ENCODE data around the gene CCDC70.
"Not testable (repeated sequence)": the region's sequence is repeated elsewhere in the genome, so short reads cannot be mapped to it uniquely, and the experiment has no call there.

CCDC70 gene

GRCh38 chr13:51909265-51909664 is 47.5 kb downstream of the CCDC70 start:
- DNase-seq (ENCODE audit: low read depth), result not testable (repeated sequence)

GRCh38 chr13:51910508-51910907 is 48.7 kb downstream of the CCDC70 start:
- no peak for DNase-seq (ENCODE audit: low read depth)

GRCh38 chr13:51912091-51912490 is 50.3 kb downstream of the CCDC70 start:
- no peak for DNase-seq (ENCODE audit: low read depth)

- no peak for DNase-seq (ENCODE audit: low read depth)
Measured at GRCh38 chr13:51912511-51913225, 50.9 kb downstream of the CCDC70 start.

GRCh38 chr13:51913421-51914136 is 51.8 kb downstream of the CCDC70 start:
- DNase-seq (ENCODE audit: low read depth), result no peak

- DNase-seq (ENCODE audit: low read depth), result no peak
Measured at GRCh38 chr13:51914137-51914493, 52.3 kb downstream of the CCDC70 start.

Data from activated T-cell treated with anti-CD3 and anti-CD28 coated beads for 48 hours (primary cell).